GM18520 (cell line): ENCODE data around the gene TANGO2.
"Not testable (repeated sequence)": the region's sequence is repeated elsewhere in the genome, so short reads cannot be mapped to it uniquely, and the experiment has no call there.

ENCODE experiments used
- ATAC-seq: cut with Tn5 transposase; IDR thresholded peaks from one replicate; pipeline ENCODE4 v1.9.1; 2021; ENCODE audit not compliant: unreplicated experiment

TANGO2 gene

GRCh38 chr22:20061481-20061861, 40.6 kb downstream of the TANGO2 start:
- no peak for ATAC-seq

DNA sequence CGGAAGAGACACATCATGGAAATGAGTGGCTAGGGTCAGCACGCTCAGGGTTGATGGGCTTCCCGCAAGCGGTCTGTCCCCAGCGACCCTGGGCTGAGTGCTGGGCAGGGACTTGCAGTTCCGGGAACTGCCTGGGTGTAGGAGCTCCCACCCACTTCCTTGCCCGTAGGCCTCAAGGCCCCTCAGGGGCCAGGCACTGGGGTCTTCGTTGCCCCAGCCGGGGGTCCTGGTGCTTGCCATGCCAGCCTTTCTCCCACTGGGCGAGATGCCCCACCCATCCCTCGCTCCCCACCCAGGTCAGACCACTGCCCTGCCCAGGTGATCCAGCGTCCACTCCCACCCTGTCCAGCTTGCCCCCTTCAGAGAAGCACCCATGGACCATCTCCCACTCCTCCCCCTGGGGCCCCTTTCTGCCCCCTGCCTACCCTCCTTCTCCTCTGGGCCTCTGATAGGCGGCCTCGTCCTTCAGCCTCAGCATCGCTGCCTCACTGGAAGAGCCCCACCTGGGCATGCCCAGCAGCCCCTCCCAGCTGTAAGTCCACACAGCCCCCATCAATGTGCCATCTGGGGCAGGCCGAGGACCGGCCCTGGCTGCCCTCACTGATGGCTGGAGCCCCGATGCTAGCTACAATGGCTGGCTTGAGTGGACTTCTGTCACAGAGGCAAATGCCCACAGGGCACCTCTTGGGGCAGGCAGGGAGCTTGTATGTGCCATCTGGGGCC, 41.3 kb downstream of the TANGO2 start:
- no peak for ATAC-seq

DNA sequence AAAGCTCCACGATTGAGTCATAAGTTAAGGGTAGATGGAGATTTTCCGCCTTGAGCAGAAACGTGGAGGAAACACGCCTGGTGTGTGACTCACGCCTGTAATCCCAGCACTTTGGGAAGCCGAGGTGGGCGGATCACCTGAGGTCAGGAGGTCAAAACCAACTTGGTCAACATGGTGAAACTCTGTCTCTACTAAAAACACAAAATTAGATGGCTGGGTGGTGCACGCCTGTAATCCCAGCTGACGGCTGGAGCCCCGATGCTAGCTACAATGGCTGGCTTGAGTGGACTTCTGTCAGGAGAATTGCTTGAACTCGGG, 41.8 kb downstream of the TANGO2 start:
- no peak for ATAC-seq

GRCh38 chr22:20063271-20064139, 42.6 kb downstream of the TANGO2 start:
- no peak for ATAC-seq

DNA sequence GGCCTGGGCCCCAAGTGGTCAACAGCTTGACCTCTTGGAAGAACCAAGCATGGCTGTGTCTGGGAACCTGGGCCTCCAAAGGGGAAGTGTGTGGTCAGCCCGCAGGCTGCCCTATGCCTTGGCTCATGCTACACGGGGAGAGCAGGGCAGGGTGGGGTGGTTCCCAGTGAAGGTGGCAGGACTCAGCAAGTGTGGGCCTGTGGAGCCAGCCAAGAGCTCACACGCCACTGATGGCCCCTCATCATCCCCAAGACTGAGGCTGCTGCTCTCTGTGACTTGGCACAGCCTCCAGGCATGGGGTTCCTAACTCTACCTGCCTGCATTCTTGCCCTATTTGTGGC, 43.2 kb downstream of the TANGO2 start:
- ATAC-seq: no peak

DNA sequence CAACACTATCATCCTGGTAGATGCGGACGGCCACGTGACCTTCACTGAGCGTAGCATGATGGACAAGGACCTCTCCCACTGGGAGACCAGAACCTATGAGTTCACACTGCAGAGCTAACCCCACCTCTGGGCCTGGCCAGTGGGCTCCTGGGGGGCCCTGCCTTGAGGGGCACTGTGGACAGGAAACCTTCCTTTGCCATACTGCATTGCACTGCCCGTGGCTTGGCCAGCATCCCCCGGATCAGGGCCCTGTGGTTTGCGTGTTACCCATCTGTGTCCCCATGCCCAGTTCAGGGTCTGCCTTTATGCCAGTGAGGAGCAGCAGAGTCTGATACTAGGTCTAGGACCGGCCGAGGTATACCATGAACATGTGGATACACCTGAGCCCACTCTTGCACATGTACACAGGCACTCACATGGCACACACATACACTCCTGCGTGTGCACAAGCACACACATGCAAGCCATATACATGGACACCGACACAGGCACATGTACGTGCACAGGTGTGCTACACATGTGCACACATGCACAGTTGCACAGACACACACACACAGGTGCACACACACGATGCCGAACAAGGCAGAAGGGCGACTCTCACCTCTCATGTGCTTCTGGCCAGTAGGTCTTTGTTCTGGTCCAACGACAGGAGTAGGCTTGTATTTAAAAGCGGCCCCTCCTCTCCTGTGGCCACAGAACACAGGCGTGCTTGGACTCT, 43.8 kb downstream of the TANGO2 start:
- no peak for ATAC-seq

DNA sequence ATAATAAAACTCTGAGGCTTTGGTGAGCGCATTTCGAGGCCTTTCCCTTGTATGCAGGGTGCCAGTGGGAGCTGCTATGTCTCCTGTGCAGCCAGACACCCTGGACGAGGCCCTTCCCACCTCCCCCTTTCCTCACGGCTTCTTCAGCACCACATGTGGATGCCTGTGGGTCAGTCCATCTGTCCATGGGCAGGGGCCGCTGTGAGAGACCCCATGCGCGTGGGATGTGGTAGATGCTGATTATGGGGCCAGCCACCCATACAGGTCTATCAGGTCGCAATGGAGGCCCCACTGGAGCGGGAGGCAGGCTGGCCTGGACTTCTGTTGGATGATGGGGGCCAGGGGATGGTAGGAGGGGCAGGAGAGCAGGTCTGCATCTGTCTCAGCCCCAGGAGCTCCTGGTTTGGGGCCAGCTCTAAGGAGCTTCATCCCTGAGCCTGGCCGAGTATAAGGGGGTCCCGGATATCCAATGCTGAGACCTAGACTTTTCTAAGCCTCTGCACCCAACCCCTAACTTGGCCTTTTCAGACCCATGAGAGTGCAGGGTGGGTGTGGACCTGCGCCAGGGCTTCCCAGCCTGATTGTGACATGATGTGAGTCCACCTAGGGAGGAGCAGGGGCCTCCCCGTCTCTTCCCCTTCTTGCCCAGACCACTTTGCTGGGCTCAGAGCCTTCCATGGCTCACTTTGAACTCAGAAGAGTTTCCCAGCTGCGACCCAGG, 45.1 kb downstream of the TANGO2 start:
- no peak for ATAC-seq

- ATAC-seq: no peak
Observed at GRCh38 chr22:20066617-20067383, 45.9 kb downstream of the TANGO2 start.

GRCh38 chr22:20067384-20067682, 46.4 kb downstream of the TANGO2 start:
- ATAC-seq: not testable (repeated sequence)

DNA sequence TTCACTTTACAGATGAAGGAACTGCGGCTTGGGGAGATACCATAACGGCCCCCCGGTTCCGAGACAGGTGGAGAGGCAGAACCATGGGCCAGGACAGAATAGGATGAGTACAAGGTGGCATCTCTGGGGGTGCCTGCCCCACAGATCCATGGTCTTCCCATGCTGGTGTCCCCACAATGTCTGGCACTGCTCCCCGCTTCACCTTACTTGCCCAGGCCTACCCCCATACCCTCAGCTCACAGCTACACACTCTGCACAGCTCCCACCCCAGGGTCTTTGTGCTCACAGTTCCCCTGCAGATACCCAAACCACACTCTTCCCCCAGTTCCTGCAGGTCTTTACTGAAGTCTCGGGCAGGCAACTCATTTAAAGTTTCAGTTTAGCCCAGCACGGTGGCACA, 47.7 kb downstream of the TANGO2 start:
- no peak for ATAC-seq

DNA sequence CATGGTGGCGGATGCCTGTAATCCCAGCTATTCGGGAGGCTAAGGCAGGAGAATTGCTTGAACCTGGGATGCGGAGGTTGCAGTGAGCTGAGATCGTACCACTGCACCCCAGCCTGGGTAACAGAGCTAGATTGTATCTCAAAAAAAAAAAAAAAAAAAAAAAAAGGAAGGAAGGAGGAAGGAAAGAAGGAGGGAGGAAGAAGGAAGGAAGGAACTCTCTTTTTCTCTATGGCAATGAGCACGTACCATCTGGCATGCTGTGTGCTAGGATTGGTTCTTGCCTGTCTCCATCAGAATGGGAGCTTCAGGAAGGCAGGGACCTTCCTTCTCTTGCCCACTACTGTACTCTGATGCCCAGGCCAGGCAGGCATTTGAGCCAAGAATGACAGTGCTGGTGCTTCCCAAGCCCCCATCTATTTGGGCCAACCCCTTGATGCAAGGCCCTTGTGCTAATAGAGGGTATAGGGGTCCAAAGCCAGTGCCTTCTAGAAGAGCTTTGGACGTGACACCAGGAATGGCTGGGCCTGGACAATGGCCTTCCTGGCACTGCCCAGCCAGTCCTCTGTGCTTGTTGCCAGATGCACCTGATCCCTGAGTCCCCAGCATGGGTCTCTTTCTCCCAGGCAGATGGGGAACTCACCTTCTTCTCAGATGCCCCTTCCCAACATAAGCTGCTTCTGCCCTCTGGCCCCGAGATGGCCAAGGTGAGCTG, 48.6 kb downstream of the TANGO2 start:
- ATAC-seq: no peak

- ATAC-seq: no peak
Observed at GRCh38 chr22:20071524-20071972, 50.6 kb downstream of the TANGO2 start.

DNA sequence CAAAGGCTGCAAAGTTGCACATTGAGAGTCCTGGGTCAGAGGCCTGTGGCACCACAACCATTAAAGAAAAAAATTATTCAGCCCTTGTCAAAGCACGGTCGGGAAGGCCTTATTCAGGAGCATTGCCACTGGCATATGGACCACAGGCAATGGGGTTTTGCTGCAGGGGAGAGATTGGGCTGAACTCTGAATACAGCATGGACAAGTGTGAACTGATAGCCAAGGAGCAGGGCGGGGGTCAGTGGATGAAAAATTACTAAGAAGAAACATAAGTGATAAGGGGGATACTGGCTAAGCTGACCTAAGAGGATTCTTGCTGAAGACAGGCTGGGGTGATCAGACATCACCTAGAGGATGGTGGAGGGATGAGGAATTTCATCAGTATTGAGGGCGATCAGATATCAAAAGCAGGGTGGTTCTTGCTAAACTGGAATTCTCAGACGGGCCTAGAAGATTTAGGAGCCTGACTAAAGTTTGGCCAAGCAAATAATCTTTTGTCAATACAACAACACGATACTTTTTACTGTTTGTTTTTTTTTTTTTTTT, 55.8 kb downstream of the TANGO2 start:
- no peak for ATAC-seq

DNA sequence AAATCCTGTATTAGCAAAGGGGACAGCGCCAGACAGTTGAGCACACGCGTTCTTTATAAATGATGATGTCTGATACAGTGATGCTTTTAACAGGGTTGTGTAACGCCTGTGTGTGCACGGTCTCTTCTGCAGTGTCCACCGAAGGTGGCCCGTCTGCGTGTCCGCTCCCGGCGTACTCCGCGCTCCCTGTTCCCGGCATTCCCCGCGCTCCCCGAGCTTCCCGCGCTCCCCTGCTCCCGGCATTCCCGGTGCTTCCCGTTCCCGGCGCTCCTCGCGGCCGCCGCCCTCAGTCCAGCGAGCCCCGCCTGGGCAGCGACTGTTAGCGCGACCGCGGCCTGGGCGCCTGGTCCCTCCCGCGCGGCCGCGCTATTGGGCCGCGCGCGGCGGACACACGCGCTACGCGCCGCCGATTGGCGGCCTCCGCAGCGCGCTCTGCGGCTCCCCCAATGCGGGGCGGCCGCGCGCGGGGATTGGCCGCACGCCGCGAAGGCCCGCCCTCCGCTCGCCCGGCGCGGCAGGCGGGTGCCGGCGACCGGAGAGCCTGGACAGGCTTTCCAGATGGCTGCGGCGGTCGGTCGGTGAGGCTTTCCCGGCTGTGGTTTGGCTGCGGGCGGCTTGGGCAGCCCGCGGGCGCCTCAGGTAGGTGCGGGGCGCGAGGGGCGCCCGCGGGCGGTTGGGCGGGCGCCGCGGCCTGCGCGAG, 59.0 kb downstream of the TANGO2 start, which contains the start of gene DGCR8:
TSS of gene DGCR8 (plus strand) at position 497 of the 700 bp plus-strand sequence. CDS start 5,723 bp downstream, outside the sequence.
- peak; percentile 81 for ATAC-seq

DNA sequence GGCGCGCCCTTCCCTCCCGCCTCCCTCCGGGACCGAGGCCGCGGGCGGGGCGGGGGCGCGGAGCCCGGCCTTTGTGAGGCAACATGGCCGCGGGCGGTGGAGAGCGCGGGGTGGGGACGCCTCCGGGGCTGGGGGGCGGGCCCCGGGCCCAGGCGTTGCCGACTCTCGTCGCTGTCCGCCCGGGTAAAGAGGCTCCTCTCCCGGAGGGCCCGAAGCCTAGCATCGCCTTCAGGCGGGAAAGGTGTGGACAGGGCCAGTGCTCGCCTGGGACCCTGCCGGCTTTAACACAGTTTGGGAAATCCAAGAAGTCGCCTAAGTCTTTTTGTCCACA, 59.5 kb downstream of the TANGO2 start:
- ATAC-seq: peak; percentile 52

DNA sequence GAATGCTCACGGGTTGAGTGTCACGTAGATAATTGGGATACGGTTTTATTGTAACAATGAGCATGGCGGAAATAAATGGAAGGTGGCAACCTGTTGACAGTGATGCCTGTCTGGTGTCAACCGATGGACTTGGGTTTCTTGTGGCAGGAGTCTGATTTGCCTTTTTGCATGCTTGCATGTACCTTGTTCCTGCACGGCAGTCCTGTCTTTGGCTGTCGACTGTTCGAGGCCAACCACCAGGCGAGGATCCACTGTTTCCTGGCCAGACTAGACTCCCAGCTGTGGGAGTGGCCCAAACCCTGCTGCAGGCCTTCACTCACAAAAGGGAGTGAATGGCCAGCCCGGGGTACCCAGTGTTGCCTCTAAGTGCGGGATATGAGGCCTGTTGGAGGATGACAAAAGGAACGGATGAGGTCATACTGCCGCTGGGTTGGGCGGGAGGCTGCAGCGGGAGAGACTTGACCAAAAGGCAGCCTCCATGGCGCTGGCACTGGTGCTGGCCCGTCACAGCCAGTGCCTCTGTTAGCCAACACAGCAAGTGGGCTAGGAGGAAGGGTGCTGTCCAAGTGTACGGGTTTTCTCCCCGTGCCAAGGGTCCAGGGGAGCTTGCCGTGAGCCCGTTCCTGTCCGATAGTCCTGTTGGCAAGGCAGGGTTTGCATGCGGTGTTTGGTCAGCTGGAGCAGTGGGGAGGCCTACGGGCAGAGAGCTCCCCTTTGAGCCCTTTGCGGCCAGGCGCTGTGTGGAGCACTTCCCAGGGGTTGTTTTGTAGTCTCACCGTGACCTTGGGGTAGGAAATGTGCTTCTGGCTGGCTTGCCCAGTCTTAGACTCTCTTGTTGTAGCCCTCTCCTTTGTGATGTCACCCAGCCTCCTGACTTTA, 60.1 kb downstream of the TANGO2 start:
- no peak for ATAC-seq

GRCh38 chr22:20083157-20083890, 62.4 kb downstream of the TANGO2 start:
- ATAC-seq: no peak
